Type B pancreatic cell (in vitro differentiated cells): ENCODE measurements around the gene CASP4. TPM values are rescaled to one million over a fixed set of nuclear protein-coding genes. Genes with fewer than 3 reads are reported as not detected.
A peak's percentile ranks its signal among the peaks of the same experiment; 100 is the strongest.

Experiments used
- DNase-seq: peaks from one replicate; pipeline ENCODE4 v3.0.0; 2021; ENCODE audit warnings: mixed read lengths; ENCODE audit not compliant: unreplicated experiment; ENCODE audit errors: extremely low spot score
- H3K27ac Mint-ChIP-seq: 2 replicates; pipeline ENCODE4 v1.8.0; 2021; ENCODE audit warnings: mild to moderate bottlenecking, mixed read lengths
- H3K27me3 Mint-ChIP-seq: 2 replicates; pipeline ENCODE4 v1.8.0; 2021; ENCODE audit warnings: mixed read lengths
- H3K36me3 Mint-ChIP-seq: 2 replicates; pipeline ENCODE4 v1.8.0; 2021; ENCODE audit warnings: mixed read lengths
- H3K4me1 Mint-ChIP-seq: one replicate; pipeline ENCODE4 v1.8.0; 2021; ENCODE audit warnings: mixed read lengths; ENCODE audit not compliant: unreplicated experiment
- H3K4me3 Mint-ChIP-seq: 2 replicates; pipeline ENCODE4 v1.8.0; 2021; ENCODE audit warnings: mild to moderate bottlenecking, mixed read lengths
- H3K9me3 Mint-ChIP-seq: 2 replicates; pipeline ENCODE4 v1.8.0; 2021; ENCODE audit warnings: mixed read lengths
- total RNA-seq: library from RNA; stranded (reverse); gene quantifications from 2 replicates; pipeline ENCODE4 v1.2.1, GENCODE V29; 2021; ENCODE audit warnings: low replicate concordance
- TF ChIP-seq, protein P1 (sequence below): fragments of 200-600 bp; sonication (generic); conservative IDR thresholded peaks from 2 replicates; pipeline ENCODE4 v1.5.0; 2021; ENCODE audit warnings: antibody characterized with exemption, mild to moderate bottlenecking

CASP4 gene
- total RNA-seq, 1 donor from 2014 or later = 18.4 TPM

DNA sequence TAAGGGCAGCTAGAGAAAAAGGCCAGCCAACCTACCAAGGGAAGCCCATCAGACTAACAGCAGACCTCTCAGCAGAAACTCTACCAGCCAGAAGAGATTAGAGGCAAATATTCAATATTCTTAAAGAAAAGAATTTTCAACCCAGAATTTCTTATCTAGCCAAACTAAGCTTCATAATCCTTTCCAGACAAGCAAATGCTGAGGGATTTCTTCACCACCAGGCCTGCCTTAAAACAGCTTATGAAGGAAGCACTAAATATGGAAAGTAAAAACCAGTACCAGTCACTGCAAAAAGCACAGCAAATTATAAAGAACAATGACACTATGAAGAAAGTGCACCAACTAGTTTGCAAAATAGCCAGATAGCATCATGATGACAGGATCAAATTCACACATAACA lies 39.6 kb downstream of the CASP4 start:
- H3K4me1 Mint-ChIP-seq = peaks cover 3% of the 10 kb centered on the region
- no peak overlapping the region for H3K4me3 Mint-ChIP-seq
- TF ChIP-seq, protein P1, sequence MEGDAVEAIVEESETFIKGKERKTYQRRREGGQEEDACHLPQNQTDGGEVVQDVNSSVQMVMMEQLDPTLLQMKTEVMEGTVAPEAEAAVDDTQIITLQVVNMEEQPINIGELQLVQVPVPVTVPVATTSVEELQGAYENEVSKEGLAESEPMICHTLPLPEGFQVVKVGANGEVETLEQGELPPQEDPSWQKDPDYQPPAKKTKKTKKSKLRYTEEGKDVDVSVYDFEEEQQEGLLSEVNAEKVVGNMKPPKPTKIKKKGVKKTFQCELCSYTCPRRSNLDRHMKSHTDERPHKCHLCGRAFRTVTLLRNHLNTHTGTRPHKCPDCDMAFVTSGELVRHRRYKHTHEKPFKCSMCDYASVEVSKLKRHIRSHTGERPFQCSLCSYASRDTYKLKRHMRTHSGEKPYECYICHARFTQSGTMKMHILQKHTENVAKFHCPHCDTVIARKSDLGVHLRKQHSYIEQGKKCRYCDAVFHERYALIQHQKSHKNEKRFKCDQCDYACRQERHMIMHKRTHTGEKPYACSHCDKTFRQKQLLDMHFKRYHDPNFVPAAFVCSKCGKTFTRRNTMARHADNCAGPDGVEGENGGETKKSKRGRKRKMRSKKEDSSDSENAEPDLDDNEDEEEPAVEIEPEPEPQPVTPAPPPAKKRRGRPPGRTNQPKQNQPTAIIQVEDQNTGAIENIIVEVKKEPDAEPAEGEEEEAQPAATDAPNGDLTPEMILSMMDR = no peak
- peaks cover 14% of the 10 kb centered on the region for H3K9me3 Mint-ChIP-seq
- no peak for DNase-seq
- H3K27me3 Mint-ChIP-seq = no peaks in the 10 kb centered on the region
- H3K36me3 Mint-ChIP-seq = peaks cover 7% of the 10 kb centered on the region
- H3K27ac Mint-ChIP-seq = no peak overlapping the region

DNA sequence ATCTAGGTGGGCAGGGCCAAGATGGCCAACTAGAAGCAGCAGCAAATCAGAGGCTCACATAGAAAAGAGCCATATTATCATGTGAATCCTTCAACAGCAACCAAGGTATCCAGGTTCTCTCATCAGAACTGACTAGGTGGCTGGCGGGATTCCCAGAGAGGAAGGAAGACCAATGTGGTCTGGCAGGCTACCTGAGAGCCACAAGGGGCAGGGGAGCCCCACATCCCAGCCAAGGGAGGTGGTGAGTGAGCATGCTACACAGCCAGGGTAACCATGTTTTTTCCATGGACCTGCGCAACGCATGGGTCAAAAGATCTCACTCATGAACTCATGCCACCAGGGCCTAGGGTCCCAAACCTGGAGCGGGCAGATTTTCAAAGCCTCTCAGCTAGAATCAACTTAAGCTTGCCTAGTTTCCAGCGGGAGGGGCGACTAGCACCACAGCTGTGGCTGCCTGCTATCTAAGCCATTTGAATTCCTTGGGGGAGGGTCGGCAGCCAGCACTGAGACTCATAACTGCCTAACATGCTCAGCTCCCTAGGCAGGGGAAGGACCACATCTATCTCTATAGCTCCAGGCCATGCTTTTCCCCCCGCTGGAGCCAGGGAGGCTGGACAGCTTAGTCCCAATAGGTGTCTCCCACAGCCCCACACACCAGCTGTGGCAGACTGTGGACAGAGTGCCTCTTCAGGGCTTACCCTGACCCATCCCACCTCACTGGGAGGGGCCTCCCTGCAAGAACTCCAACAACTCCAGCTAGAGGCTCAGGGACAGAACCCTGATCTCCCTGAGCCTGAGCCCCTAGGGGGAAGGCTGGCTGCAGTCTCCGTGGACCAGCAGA lies 41.4 kb downstream of the CASP4 start:
- H3K4me3 Mint-ChIP-seq = no peak overlapping the region
- no peak for DNase-seq
- H3K9me3 Mint-ChIP-seq = peaks cover 14% of the 10 kb centered on the region
- H3K4me1 Mint-ChIP-seq = peaks cover 3% of the 10 kb centered on the region
- no peak overlapping the region for H3K27ac Mint-ChIP-seq
- H3K27me3 Mint-ChIP-seq = no peaks in the 10 kb centered on the region
- TF ChIP-seq, protein P1 = no peak
- peaks cover 7% of the 10 kb centered on the region for H3K36me3 Mint-ChIP-seq

DNA sequence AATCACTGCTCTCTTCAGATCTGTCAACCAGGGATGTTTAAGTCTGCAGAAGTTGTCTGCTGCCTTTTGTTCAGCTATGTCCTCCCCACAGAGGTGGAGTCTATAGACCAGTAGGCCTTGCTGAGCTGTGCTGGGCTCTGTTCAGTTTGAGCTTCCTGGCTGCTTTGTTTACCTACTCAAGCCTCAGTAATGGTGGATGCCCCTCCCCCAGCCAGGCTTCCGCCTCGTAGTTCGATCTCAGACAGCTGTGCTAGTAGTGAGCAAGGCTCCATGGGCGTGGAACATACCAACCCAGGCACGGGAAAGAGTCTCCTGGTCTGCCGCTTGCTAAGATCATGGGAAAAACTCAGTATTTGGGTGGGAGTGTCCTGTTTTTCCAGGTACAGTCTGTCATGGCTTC lies 42.5 kb downstream of the CASP4 start:
- Mint-ChIP-seq H3K9me3 (peaks cover 7% of the 10 kb centered on the region), H3K27ac (no peak overlapping the region), H3K4me3 (no peak overlapping the region), H3K36me3 (peaks cover 7% of the 10 kb centered on the region), H3K4me1 (peaks cover 3% of the 10 kb centered on the region), H3K27me3 (no peaks in the 10 kb centered on the region)
- no peak for DNase-seq
- TF ChIP-seq, protein P1 = no peak

DNA sequence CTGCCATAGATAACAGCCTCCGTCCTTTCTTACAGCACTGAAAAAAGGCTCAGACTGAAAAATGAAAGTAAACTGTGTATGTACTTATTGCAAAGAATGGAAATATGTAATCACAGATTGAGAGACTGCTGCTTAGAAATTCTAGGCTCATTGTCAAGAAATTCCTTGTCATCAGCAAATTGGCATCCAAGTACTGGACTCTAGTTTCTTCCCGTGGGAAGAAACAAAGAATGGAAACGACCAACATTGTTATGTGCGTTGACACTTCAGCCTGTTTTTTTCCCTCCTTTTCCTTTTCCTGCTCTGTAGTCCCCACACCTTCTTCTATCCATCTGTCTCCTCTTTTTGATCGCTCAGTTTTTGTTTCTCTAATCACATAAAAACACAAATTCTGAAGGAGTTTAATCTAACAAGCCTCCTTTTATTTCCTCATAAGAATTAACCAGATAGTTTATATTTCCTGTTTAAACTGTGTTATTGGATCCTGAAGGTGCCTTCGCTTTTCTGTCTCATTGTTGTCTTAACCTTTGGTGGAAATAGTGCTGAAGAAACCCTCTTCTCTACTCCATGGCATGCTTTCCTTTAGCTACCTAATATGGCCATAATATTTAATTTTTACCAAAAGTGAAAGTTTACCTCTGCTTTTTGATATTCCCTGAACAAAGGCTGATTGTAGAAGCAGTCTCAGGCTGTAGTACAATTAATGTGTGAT lies 50.1 kb downstream of the CASP4 start:
- Mint-ChIP-seq H3K4me3 (peak overlapping the region; percentile 42), H3K36me3 (no peaks in the 10 kb centered on the region), H3K9me3 (no peaks in the 10 kb centered on the region), H3K27me3 (no peaks in the 10 kb centered on the region), H3K27ac (no peak overlapping the region), H3K4me1 (peaks cover 5% of the 10 kb centered on the region)
- no peak for DNase-seq
- TF ChIP-seq, protein P1 = no peak

DNA sequence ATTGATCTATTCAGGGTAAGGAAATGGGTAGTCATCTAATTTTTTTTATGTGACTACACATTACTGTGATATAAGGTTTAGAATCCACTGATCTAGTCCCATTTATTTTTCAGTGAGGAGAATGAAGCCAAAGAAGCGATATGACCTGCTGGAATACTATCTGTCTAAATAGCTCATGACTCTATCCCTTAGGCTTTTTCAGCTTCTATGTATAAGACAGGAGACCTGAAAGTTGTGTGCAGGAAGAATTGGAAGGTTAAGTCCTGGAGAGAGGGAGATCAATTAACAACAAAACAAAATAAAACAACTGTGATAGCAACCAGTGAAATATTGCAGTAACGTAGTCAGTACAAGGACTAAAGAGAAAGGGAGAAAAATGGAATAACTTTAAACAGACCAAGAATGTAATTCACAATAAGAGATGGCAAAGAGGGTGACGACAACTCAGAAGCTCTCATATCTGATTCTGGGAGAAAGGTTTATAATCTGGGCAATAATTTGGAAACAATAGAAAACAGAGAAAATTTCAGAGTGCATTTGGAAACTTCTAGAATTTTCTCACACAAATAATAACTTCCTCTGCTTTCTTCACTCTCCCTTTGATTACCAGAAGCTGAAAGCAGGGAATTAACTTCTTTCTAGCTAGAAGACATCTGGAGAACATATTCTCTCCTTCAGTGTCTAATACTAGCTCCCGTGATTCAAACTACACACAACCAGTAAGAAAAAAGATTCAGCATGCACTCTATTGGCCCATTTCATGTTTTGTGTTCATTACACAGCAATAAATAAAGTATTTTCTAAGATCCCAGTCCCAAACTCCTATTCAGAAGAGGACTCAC lies 50.9 kb downstream of the CASP4 start:
- TF ChIP-seq, protein P1 = no peak
- H3K27ac Mint-ChIP-seq = no peak overlapping the region

More for the DNA sequence above, 50.9 kb downstream of the CASP4 start:
- DNase-seq = no peak
- no peaks in the 10 kb centered on the region for H3K9me3 Mint-ChIP-seq
- H3K4me3 Mint-ChIP-seq = no peak overlapping the region
- H3K4me1 Mint-ChIP-seq = peaks cover 5% of the 10 kb centered on the region
- H3K27me3 Mint-ChIP-seq = no peaks in the 10 kb centered on the region
- no peaks in the 10 kb centered on the region for H3K36me3 Mint-ChIP-seq
